Body of pancreas (tissue), 4 donors: ENCODE data around the gene ACTL8. TPM values are rescaled to one million over a fixed set of nuclear protein-coding genes. Genes with fewer than 3 reads are reported as not detected.

Source experiments
- ATAC-seq: fragments of 150-250 bp; one replicate; pipeline ENCODE4 v1.9.1; 2016
- DNase-seq, 4 donors: peaks; one replicate each; pipeline ENCODE4 v3.0.0-alpha.2; 2019
- H3K27ac ChIP-seq, 4 donors: fragments of 200-600 bp; sonication (generic); 1 replicate in 3 of 4; 2 replicates in 1 of 4; pipeline versions ENCODE4 v1.5.1 to v1.6.1; 2016 to 2019; ENCODE audit warnings: mild to moderate bottlenecking in 1 of 4, mixed read lengths in 1 of 4, moderate library complexity in 1 of 4
- H3K27me3 ChIP-seq, 2 donors: fragments of 200-600 bp; sonication (generic); one replicate each; pipeline ENCODE4 v1.6.0; 2016; ENCODE audit warnings: mild to moderate bottlenecking in 1 of 2
- H3K36me3 ChIP-seq, 2 donors: fragments of 200-600 bp; sonication (generic); replicated peaks in 1 of 2; 2 replicates each; pipeline ENCODE4 v1.5.1; 2016; ENCODE audit warnings: low read depth in 2 of 2; ENCODE audit not compliant: insufficient read depth in 1 of 2
- H3K4me1 ChIP-seq: fragments of 200-600 bp; sonication (generic); one replicate; pipeline ENCODE4 v1.6.0; 2016
- H3K4me3 ChIP-seq, 2 donors: fragments of 200-600 bp; sonication (generic); 1 replicate in 1 of 2; 2 replicates in 1 of 2; pipeline ENCODE4 v1.5.1; 2016 to 2019
- H3K9me3 ChIP-seq, 3 donors: fragments of 200-600 bp; sonication (generic); 1 replicate in 2 of 3; 2 replicates in 1 of 3; pipeline ENCODE4 v1.5.1; 2016
- CTCF ChIP-seq, 7 experiments: fragments of 450-650 bp in 4 of 7; fragments of 200-600 bp in 3 of 7; sonication (generic) in 3 of 7; IDR thresholded peaks; one replicate each; pipeline ENCODE4 v1.5.1; 2016 to 2019; ENCODE audit warnings: antibody characterized with exemption in 7 of 7
- POLR2A ChIP-seq, 3 donors: fragments of 450-650 bp; IDR thresholded peaks; one replicate each; pipeline ENCODE4 v1.6.1; 2016; ENCODE audit warnings: antibody characterized with exemption in 3 of 3, mild to moderate bottlenecking in 2 of 3
- WGBS, 2 donors: methylation state at CpG; one replicate each; pipeline ENCODE4 v1.1.5; 2017; 5-methylcytosine and 5-hydroxymethylcytosine counted together
- intact Hi-C: fragments of 100-400 bp; cut with DNase I; formaldehyde crosslinking; loops from one replicate; pipeline ENCODE4 v1.15.1; 2023
- total RNA-seq, 2 donors: library from RNA; depleted of rRNA; stranded (reverse); fragments of >200 nt; gene quantifications; one replicate each; pipeline ENCODE4 v1.1.0, GENCODE V29; 2016

ACTL8 gene
- total RNA-seq, 2 donors from 2014 or later: not detected

GRCh38 chr1:17795081-17795809, 40.1 kb downstream of the ACTL8 start:
- no peaks in the 10 kb centered on the region for H3K36me3 ChIP-seq
- TF ChIP-seq POLR2A (IDR thresholded peaks at IDR 0.05) (no peak), CTCF (IDR thresholded peaks at IDR 0.05) (no peak)
- H3K4me3 ChIP-seq: no peak overlapping the region
- intact Hi-C loops: no loop called here
- no peaks in the 10 kb centered on the region for H3K9me3 ChIP-seq
- WGBS, 2 donors: 52 to 53% methylated on average over 15 of the region's 15 CpGs
- no peaks in the 10 kb centered on the region for H3K27me3 ChIP-seq
- DNase-seq (no peak), ATAC-seq (no peak)
- no peak overlapping the region for H3K27ac ChIP-seq
- no peaks in the 10 kb centered on the region for H3K4me1 ChIP-seq

- H3K27me3 ChIP-seq: peaks cover 0 to 3% of the 10 kb centered on the region in 2 donors
- intact Hi-C loops: no loop called here
- ATAC-seq (no peak), DNase-seq (no peak)
- H3K4me1 ChIP-seq: no peaks in the 10 kb centered on the region
- H3K36me3 ChIP-seq: no peaks in the 10 kb centered on the region
- no peaks in the 10 kb centered on the region for H3K9me3 ChIP-seq
- TF ChIP-seq POLR2A (IDR thresholded peaks at IDR 0.05): no peak
- no peak for TF ChIP-seq CTCF (IDR thresholded peaks at IDR 0.05)
- no peak overlapping the region for H3K27ac ChIP-seq
- WGBS, 2 donors: 48 to 58% methylated on average over 10 of the region's 10 CpGs
- H3K4me3 ChIP-seq: no peak overlapping the region
Observed at GRCh38 chr1:17795836-17796645, 40.9 kb downstream of the ACTL8 start.

- Histone ChIP-seq H3K27ac (no peak overlapping the region), H3K4me1 (no peaks in the 10 kb centered on the region), H3K36me3 (no peaks in the 10 kb centered on the region), H3K27me3 (peaks cover 0 to 3% of the 10 kb centered on the region in 2 donors), H3K9me3 (no peaks in the 10 kb centered on the region), H3K4me3 (no peak overlapping the region)
- TF ChIP-seq CTCF (IDR thresholded peaks at IDR 0.05): no peak
- ATAC-seq: no peak
- WGBS, 2 donors: 56 to 66% methylated on average over 8 of the region's 8 CpGs
- no peak for DNase-seq
- intact Hi-C loops: no loop called here
Observed at GRCh38 chr1:17797478-17797877, 42.3 kb downstream of the ACTL8 start.

GRCh38 chr1:17798011-17798410, 42.9 kb downstream of the ACTL8 start:
- 50 to 53% methylated on average over 7 of the region's 7 CpGs for WGBS, 2 donors
- DNase-seq (no peak), ATAC-seq (no peak)
- H3K27me3 ChIP-seq: peaks cover 0 to 3% of the 10 kb centered on the region in 2 donors
- H3K9me3 ChIP-seq: no peaks in the 10 kb centered on the region
- no peak overlapping the region for H3K27ac ChIP-seq
- no peaks in the 10 kb centered on the region for H3K4me1 ChIP-seq
- no peak for TF ChIP-seq POLR2A (IDR thresholded peaks at IDR 0.05)
- TF ChIP-seq CTCF (IDR thresholded peaks at IDR 0.05): no peak
- H3K36me3 ChIP-seq: no peaks in the 10 kb centered on the region
- intact Hi-C loops: no loop called here
- H3K4me3 ChIP-seq: no peak overlapping the region
